GM12878 (cell line): ENCODE results near the gene APCDD1L. TPM values are rescaled to one million over a fixed set of nuclear protein-coding genes. Genes with fewer than 3 reads are reported as not detected.

ENCODE experiments used
- ATAC-seq: fragments of 200-7000 bp; cut with Tn5 transposase; 3 replicates; pipeline ENCODE4 v1.9.1; 2020; ENCODE audit warnings: mild to moderate bottlenecking, moderate library complexity
- BruUV-seq: library from RNA; stranded (reverse); fragments of 400-500 nt; replicated peaks from 2 replicates; lab custom pipeline; 2021; lab: Mats Ljungman, UMichigan
- CTCF ChIA-PET: fragments of 300-600 bp; sonication (Branson Sonifier 250); formaldehyde crosslinking; extraction: SDS; loops from one replicate; lab custom pipeline; 2021; ENCODE audit warnings: inconsistent platforms; lab: Yijun Ruan, JAX
- POLR2A ChIA-PET: fragments of 350-600 bp; formaldehyde crosslinking; extraction: SDS; loops from one replicate; lab custom pipeline; 2021; ENCODE audit warnings: inconsistent platforms; lab: Charles Lee
- RAD21 ChIA-PET: fragments of 300-600 bp; sonication (Branson Sonifier 250); formaldehyde crosslinking; loops from one replicate; lab custom pipeline; 2023; ENCODE audit warnings: antibody characterized with exemption; ENCODE audit not compliant: unreplicated experiment; lab: Charles Lee
- SMC1A ChIA-PET: fragments of 300-600 bp; sonication (Branson Sonifier 250); formaldehyde crosslinking; loops from one replicate; lab custom pipeline; 2023; ENCODE audit not compliant: unreplicated experiment, uncharacterized antibody; lab: Charles Lee
- DNase-seq: peaks from one replicate; pipeline ENCODE4 v3.0.0-alpha.2; 2011; ENCODE audit warnings: low read depth, low spot score
- FAIRE-seq: peaks from 3 replicates; lab custom pipeline; 2011; peaks lifted over from hg19 to GRCh38; lab: Jason Lieb, UNC
- H2AFZ ChIP-seq: 2 replicates; pipeline ENCODE4 v1.6.0; 2011; ENCODE audit warnings: low read depth, low read length, control low read depth; ENCODE audit not compliant: control insufficient read depth
- H3K27ac ChIP-seq: 2 replicates; pipeline ENCODE4 v1.5.1; 2011; ENCODE audit warnings: control low read depth; ENCODE audit not compliant: control insufficient read depth, insufficient read depth
- H3K27me3 ChIP-seq, 2 experiments: replicated peaks in 1 of 2; 2 replicates each; pipeline versions ENCODE4 v1.6.0 to v1.6.1; 2011; ENCODE audit warnings: low read length in 1 of 2; ENCODE audit not compliant: control insufficient read depth in 2 of 2, insufficient read depth in 2 of 2
- H3K36me3 ChIP-seq, 2 experiments: 2 replicates each; pipeline ENCODE4 v1.5.1; 2011; ENCODE audit warnings: low read length in 1 of 2; ENCODE audit not compliant: control insufficient read depth in 2 of 2, insufficient read depth in 2 of 2
- H3K4me1 ChIP-seq: 2 replicates; pipeline ENCODE4 v1.6.1; 2011; ENCODE audit warnings: mild to moderate bottlenecking, low read length, moderate library complexity, mixed read lengths; ENCODE audit not compliant: control insufficient read depth, insufficient read depth
- H3K4me2 ChIP-seq: 2 replicates; pipeline ENCODE4 v1.6.0; 2011; ENCODE audit warnings: control low read depth; ENCODE audit not compliant: control insufficient read depth, insufficient read depth
- H3K4me3 ChIP-seq: fragments of 200-600 bp; sonication (generic); 2 replicates; pipeline ENCODE4 v1.5.1; 2016
- H3K79me2 ChIP-seq: 2 replicates; pipeline ENCODE4 v1.6.0; 2011; ENCODE audit warnings: low read length; ENCODE audit not compliant: control insufficient read depth, insufficient read depth
- H3K9ac ChIP-seq: 2 replicates; pipeline ENCODE4 v1.8.0; 2011; ENCODE audit warnings: low read length, control low read depth, mixed read lengths; ENCODE audit not compliant: control insufficient read depth, insufficient read depth
- H3K9me3 ChIP-seq: replicated peaks from 3 replicates; pipeline ENCODE4 v1.5.1; 2011; ENCODE audit warnings: mild to moderate bottlenecking, low read length; ENCODE audit not compliant: control insufficient read depth, insufficient read depth
- H4K20me1 ChIP-seq: 2 replicates; pipeline ENCODE4 v1.6.0; 2011; ENCODE audit not compliant: control insufficient read depth, insufficient read depth
- CEBPB ChIP-seq, 2 experiments: fragments of 150-350 bp in 1 of 2; IDR thresholded peaks; 2 replicates each; pipeline ENCODE4 v1.6.1; 2012 to 2014; ENCODE audit warnings: low read depth in 2 of 2, low read length in 2 of 2, borderline replicate concordance in 1 of 2, inconsistent platforms in 1 of 2
- DPF2 ChIP-seq: fragments of 450-650 bp; IDR thresholded peaks from 2 replicates; pipeline ENCODE4 v1.6.1; 2017; ENCODE audit warnings: mild to moderate bottlenecking
- EGR1 ChIP-seq, 2 experiments: IDR thresholded peaks; 1 replicate in 1 of 2; 2 replicates in 1 of 2; pipeline ENCODE4 v1.6.1; 2011 to 2012; ENCODE audit warnings: low read depth in 2 of 2, low read length in 2 of 2, borderline replicate concordance in 1 of 2, mild to moderate bottlenecking in 1 of 2, moderate library complexity in 1 of 2
- IRF4 ChIP-seq: IDR thresholded peaks from 2 replicates; pipeline ENCODE4 v1.6.1; 2011; ENCODE audit warnings: low read depth, low read length
- MAX ChIP-seq: IDR thresholded peaks from 2 replicates; pipeline ENCODE4 v1.6.1; 2012; ENCODE audit warnings: low read depth, low read length, improper control_type of control experiment
- MXI1 ChIP-seq: fragments of 150-350 bp; IDR thresholded peaks from 2 replicates; pipeline ENCODE4 v1.6.1; 2011; ENCODE audit warnings: low read depth, mild to moderate bottlenecking, inconsistent platforms, low read length, improper control_type of control experiment
- POLR2AphosphoS5 ChIP-seq: IDR thresholded peaks from 2 replicates; pipeline ENCODE4 v1.6.1; 2011; ENCODE audit warnings: mild to moderate bottlenecking, low read length, inconsistent platforms
- SIX5 ChIP-seq: IDR thresholded peaks from 2 replicates; pipeline ENCODE4 v1.6.1; 2011; ENCODE audit warnings: mild to moderate bottlenecking, low read depth, low read length, moderate library complexity; ENCODE audit not compliant: severe bottlenecking
- WGBS: methylation state at CpG from one replicate; pipeline ENCODE4 v1.1.6; 2016; ENCODE audit warnings: low lambda C conversion rate; ENCODE audit not compliant: insufficient replicate concordance, insufficient coverage; ENCODE audit errors: missing lambda C conversion rate; 5-methylcytosine and 5-hydroxymethylcytosine counted together
- in situ Hi-C: fragments of 300-500 bp; cut with MboI; formaldehyde crosslinking; loops from 9 replicates; pipeline ENCODE4 v1.14.3; 2018; ENCODE audit warnings: mixed read lengths
- intact Hi-C: fragments of 100-400 bp; cut with micrococcal nuclease; formaldehyde crosslinking; loops from one replicate; pipeline ENCODE4 v1.14.2; 2022; ENCODE audit not compliant: unreplicated experiment
- polyA plus RNA-seq, 11 experiments: library from polyadenylated mRNA; depleted of rRNA in 4 of 11; unstranded in 6 of 11; stranded (reverse) in 5 of 11; fragments of >200 nt; fragmentation: Nextera tagmentation in 4 of 11; fragmentation: Illumina TruSeq in 1 of 11; extraction: Ambion mirVana in 4 of 11; extraction: Trizol in 1 of 11; gene quantifications; 1 replicate in 1 of 11; 2 replicates in 10 of 11; pipeline versions ENCODE4 v1.2.1 to v1.2.3, GENCODE V29; 2011 to 2016; ENCODE audit warnings: inconsistent platforms in 2 of 11, missing spikeins in 2 of 11, low read depth in 1 of 11
- total RNA-seq, 4 experiments: library from RNA; depleted of rRNA in 3 of 4; stranded (reverse); fragments of >200 nt in 3 of 4; fragmentation: Illumina TruSeq in 1 of 4; extraction: Trizol in 1 of 4; gene quantifications; 2 replicates each; pipeline versions ENCODE4 v1.2.1 to v1.2.3, GENCODE V29; 2013 to 2021
- TF ChIP-seq, protein P1 (sequence below): fragments of 450-650 bp; formaldehyde crosslinking; IDR thresholded peaks from 2 replicates; pipeline ENCODE4 v1.4.0; 2020; ENCODE audit warnings: mild to moderate bottlenecking, moderate library complexity

Gene APCDD1L
- total and polyA plus RNA-seq, 10 of the 15 experiments (the other 5 are each of a cell fraction or from before 2014, with no cell fraction given): 0.14 to 0.50 TPM; not detected in 8

DNA sequence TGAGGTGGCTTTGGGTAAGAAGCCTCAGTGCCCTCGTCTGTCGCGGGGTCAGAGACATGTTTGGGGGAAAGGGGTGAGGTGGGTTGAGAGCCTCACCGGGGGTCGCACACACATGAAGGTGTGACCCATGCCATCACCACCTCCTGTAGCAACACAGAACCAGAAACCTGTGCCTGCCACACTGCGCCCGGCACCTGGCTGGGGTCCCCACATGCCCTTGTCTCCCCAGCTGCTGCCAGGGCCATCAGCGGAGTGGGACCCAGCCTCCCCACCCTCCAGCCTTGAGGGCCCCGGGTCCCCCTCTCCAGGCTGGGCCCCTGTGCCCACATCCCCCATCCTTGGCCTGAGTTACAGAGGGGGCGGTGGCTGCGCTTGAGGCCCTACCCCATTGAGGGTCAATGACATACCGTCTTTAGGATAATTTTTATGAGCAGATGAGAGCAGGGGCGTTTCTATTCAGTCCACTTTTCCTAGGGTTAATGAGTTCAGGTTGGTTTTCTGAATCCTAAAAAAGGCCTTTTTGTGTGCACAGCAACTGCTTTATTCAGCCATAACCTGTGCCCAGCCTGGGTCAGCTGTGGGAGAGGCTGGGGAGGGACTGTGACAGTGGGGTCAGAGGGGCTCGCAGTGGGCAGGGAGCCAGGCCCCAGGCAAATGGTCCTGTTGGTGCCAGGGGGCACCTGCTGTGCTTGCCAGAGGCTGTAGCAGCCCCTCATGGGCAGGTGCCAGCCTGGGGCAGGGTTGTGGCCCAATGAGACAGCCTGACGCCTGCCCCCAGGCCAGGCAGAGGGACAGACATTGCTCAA is 19.4 kb downstream of the APCDD1L start:
- no peak for ATAC-seq
- Histone ChIP-seq H2AFZ (no peak overlapping the region), H3K36me3 (no peaks in the 10 kb centered on the region), H3K27me3 (no peaks in the 10 kb centered on the region; a peak in 1 of 4 replicates), H3K4me1 (no peaks in the 10 kb centered on the region), H3K9me3 (no peaks in the 10 kb centered on the region), H4K20me1 (no peaks in the 10 kb centered on the region), H3K9ac (no peak overlapping the region), H3K4me3 (no peak overlapping the region), H3K4me2 (no peak overlapping the region), H3K79me2 (no peaks in the 10 kb centered on the region), H3K27ac (no peak overlapping the region)
- ChIA-PET POLR2A (no interaction called here), SMC1A (no interaction called here), CTCF (no interaction called here), RAD21 (no interaction called here)
- in situ Hi-C loops: no loop called here
- TF ChIP-seq, protein P1, sequence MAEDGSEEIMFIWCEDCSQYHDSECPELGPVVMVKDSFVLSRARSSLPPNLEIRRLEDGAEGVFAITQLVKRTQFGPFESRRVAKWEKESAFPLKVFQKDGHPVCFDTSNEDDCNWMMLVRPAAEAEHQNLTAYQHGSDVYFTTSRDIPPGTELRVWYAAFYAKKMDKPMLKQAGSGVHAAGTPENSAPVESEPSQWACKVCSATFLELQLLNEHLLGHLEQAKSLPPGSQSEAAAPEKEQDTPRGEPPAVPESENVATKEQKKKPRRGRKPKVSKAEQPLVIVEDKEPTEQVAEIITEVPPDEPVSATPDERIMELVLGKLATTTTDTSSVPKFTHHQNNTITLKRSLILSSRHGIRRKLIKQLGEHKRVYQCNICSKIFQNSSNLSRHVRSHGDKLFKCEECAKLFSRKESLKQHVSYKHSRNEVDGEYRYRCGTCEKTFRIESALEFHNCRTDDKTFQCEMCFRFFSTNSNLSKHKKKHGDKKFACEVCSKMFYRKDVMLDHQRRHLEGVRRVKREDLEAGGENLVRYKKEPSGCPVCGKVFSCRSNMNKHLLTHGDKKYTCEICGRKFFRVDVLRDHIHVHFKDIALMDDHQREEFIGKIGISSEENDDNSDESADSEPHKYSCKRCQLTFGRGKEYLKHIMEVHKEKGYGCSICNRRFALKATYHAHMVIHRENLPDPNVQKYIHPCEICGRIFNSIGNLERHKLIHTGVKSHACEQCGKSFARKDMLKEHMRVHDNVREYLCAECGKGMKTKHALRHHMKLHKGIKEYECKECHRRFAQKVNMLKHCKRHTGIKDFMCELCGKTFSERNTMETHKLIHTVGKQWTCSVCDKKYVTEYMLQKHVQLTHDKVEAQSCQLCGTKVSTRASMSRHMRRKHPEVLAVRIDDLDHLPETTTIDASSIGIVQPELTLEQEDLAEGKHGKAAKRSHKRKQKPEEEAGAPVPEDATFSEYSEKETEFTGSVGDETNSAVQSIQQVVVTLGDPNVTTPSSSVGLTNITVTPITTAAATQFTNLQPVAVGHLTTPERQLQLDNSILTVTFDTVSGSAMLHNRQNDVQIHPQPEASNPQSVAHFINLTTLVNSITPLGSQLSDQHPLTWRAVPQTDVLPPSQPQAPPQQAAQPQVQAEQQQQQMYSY (CRISPR knock-in tag): no peak
- TF ChIP-seq SIX5 (no peak), MXI1 (no peak), CEBPB (IDR thresholded peaks at IDR 0.05; ENCODE audit: borderline replicate concordance in 1 of 2, low read depth in 2 of 2, low read length in 2 of 2) (no peak), MAX (no peak), DPF2 (no peak), POLR2AphosphoS5 (no peak), EGR1 (IDR thresholded peaks at IDR 0.05; ENCODE audit: borderline replicate concordance in 1 of 2, low read depth in 2 of 2, low read length in 2 of 2) (no peak), IRF4 (no peak)
- DNase-seq: no peak
- intact Hi-C loops: no loop called here
- no peak for FAIRE-seq
- 45% methylated on average over 15 of the region's 15 CpGs for WGBS
- no TSS peak for BruUV-seq
